ENCODE measurements around the gene AKR1C4.

Gene AKR1C4

DNA sequence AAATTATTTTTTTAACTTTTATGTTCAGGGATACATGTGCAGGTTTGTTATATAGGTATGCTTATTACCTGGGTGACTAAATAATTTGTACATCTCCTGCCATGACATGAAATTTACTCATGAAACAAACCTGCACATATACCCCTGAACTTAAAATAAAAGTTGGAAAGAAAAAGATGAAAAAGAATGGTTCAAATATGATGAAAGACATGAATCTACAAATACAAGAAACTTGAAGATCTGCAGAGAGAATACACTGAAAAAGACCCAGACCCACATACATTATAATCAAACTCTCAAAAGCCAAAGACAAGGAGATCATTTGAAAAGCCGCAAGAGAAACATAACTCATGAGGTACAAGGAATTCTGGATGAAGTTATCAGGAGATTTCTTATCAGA is 70.2 kb downstream of the AKR1C4 start:
- DNase-seq (ENCODE audit: low spot score) = no peak

GRCh38 chr10:5268234-5268633 is 71.6 kb downstream of the AKR1C4 start:
- DNase-seq (ENCODE audit: low spot score) = no peak
